ENCODE measurements around the gene MRPL53. TPM values are rescaled to one million over a fixed set of nuclear protein-coding genes. Genes with fewer than 3 reads are reported as not detected.

The MRPL53 gene
- total and polyA plus RNA-seq, 2 of the 4 experiments (the other 2 are of a cell fraction) = 5.2 to 39.0 TPM

DNA sequence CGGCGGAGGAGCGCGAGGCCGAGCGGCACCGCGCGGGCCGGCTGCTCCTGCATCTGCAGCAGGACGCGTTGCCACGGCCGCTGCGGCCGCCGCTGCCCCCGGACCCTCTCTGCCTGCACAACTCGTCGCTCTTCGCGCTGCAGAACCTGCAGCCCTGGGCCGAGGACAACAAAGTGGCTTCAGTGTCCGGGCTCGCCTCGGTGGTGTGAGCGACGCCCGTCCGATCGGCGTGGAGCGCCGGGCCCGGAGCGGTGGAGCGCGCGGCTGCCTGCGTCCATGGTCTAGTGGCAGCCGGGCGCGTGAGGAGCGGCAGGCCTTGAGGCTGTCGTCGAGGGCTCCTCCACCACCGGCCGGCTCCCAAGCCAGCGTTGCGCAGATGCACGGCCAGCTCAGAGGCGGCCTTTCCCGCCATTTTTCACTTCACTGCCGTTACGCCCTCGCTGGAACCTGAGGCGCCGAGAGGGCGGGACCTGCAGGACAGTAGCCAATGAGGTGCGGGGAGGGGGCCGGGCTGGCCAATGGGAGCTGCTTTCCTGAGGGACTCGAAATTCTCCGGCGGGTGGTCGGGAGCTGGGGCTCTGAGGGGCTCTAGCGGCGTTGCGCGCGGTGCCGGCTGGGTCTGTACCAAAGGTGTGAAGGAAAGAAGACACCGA lies 43.6 kb upstream of the MRPL53 start:
- intact Hi-C loops (cut with micrococcal nuclease) (no loop called here), in situ Hi-C loops (cut with MboI; ENCODE audit: low sequenced_read_pairs) (no loop called here), dilution Hi-C loops (cut with HindIII; ENCODE audit: low sequenced_read_pairs, unreplicated experiment) (no loop called here)
- Histone ChIP-seq H3K23ac (ENCODE audit: low read depth, low read length) (no peak overlapping the region), H2AFZ (replicated peaks; ENCODE audit: low read length, poor library complexity) (peak overlapping the region; percentile 80), H2AK5ac (ENCODE audit: low read depth, low read length) (no peak overlapping the region), H3K4me1 (ENCODE audit: control insufficient read depth, insufficient read depth, low read length) (no peaks in the 10 kb centered on the region), H3K9me1 (ENCODE audit: insufficient read depth, low read length) (no peaks in the 10 kb centered on the region), H3K79me1 (ENCODE audit: low read depth in 1 of 2, low read length in 2 of 2) (no peaks in the 10 kb centered on the region), H3K27ac (ENCODE audit: insufficient read depth, low read length) (no peak overlapping the region), H3K56ac (ENCODE audit: extremely low read depth, insufficient read depth, low read length) (no peak overlapping the region), H3K4me3 (ENCODE audit: insufficient read depth, low read depth, low read length) (no peak overlapping the region), H2AK9ac (replicated peaks; ENCODE audit: low read depth, low read length, poor library complexity) (no peak overlapping the region), H2BK20ac (ENCODE audit: low read depth, low read length) (no peak overlapping the region), H3K4ac (ENCODE audit: low read depth, low read length) (no peak overlapping the region), H3K9me3 (ENCODE audit: control insufficient read depth, insufficient read depth, low read length) (peaks cover 20% of the 10 kb centered on the region), H3K14ac (replicated peaks; ENCODE audit: low read depth, low read length) (no peak overlapping the region), H4K91ac (ENCODE audit: insufficient read depth, low read depth, low read length) (no peak overlapping the region), H3K18ac (ENCODE audit: low read depth, low read length) (no peak overlapping the region), H4K5ac (ENCODE audit: low read depth, low read length) (no peak overlapping the region), H3K4me2 (ENCODE audit: low read depth, low read length) (no peak overlapping the region), H3K9ac (ENCODE audit: low read depth, low read length) (no peak overlapping the region), H2BK120ac (ENCODE audit: low read depth, low read length) (no peak overlapping the region), H2BK5ac (ENCODE audit: low read depth, low read length, poor library complexity, severe bottlenecking) (no peak overlapping the region), H4K20me1 (ENCODE audit: insufficient read depth, low read length) (0 out of 2 replicates have a peak, but pooled peaks cover 5% of the 10 kb centered on the region), H2BK15ac (ENCODE audit: low read depth, low read length) (no peak overlapping the region), H3K36me3 (ENCODE audit: control insufficient read depth, insufficient read depth, low read length) (no peaks in the 10 kb centered on the region), H4K8ac (ENCODE audit: low read depth in 2 of 2, low read length in 2 of 2) (no peak overlapping the region), H3K27me3 (ENCODE audit: control insufficient read depth, insufficient read depth, low read length) (peaks cover 91% of the 10 kb centered on the region)
- WGBS, 2 experiments (ENCODE audit: extremely low coverage in 2 of 2, insufficient read length in 1 of 2) = 8% methylated on average over 28 of the region's 72 CpGs; no CpG with 5 or more reads in 1 of the 2 experiments
- CTCF ChIA-PET = no interaction called here
- ATAC-seq (ENCODE audit: low read depth) (peak; percentile 68), DNase-seq (peak; percentile 11)
- no peak for TF ChIP-seq MAZ (IDR thresholded peaks at IDR 0.05; ENCODE audit: borderline replicate concordance, low read depth, low read length)
- TF ChIP-seq ELK1 (IDR thresholded peaks at IDR 0.05; ENCODE audit: borderline replicate concordance, low read depth, low read length) = no peak
- no peak for TF ChIP-seq CTCF (conservative IDR thresholded peaks at IDR 0.05; ENCODE audit: low read depth, low read length)
- no peak for TF ChIP-seq POLR2A (IDR thresholded peaks at IDR 0.05; ENCODE audit: low read depth, low read length)
- no peak for TF ChIP-seq MXI1 (IDR thresholded peaks at IDR 0.05; ENCODE audit: borderline replicate concordance, low read depth, low read length)
- no peak for TF ChIP-seq RAD21 (IDR thresholded peaks at IDR 0.05; ENCODE audit: low read length)
- TF ChIP-seq SMC3 (IDR thresholded peaks at IDR 0.05; ENCODE audit: low read depth, low read length) = no peak
- TF ChIP-seq RCOR1 (IDR thresholded peaks at IDR 0.05; ENCODE audit: insufficient replicate concordance, low read length) = no peak
- no peak for TF ChIP-seq RFX5 (IDR thresholded peaks at IDR 0.05; ENCODE audit: low read depth, low read length)
- TF ChIP-seq, protein P1, sequence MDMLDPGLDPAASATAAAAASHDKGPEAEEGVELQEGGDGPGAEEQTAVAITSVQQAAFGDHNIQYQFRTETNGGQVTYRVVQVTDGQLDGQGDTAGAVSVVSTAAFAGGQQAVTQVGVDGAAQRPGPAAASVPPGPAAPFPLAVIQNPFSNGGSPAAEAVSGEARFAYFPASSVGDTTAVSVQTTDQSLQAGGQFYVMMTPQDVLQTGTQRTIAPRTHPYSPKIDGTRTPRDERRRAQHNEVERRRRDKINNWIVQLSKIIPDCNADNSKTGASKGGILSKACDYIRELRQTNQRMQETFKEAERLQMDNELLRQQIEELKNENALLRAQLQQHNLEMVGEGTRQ (IDR thresholded peaks at IDR 0.05; ENCODE audit: low read depth, low read length) = no peak
- no peak for TF ChIP-seq CHD1 (IDR thresholded peaks at IDR 0.05; ENCODE audit: low read depth, low read length)
- TF ChIP-seq FOS (IDR thresholded peaks at IDR 0.05; ENCODE audit: low read depth, low read length) = no peak
- TF ChIP-seq CEBPB (IDR thresholded peaks at IDR 0.05; ENCODE audit: low read depth, low read length) = no peak
- TF ChIP-seq MAFK (IDR thresholded peaks at IDR 0.05; ENCODE audit: low read depth, low read length) = no peak
- no peak for TF ChIP-seq NFE2L2 (IDR thresholded peaks at IDR 0.05; ENCODE audit: low read depth, low read length)
- POLR2A ChIA-PET (ENCODE audit: unreplicated experiment) = no interaction called here
- BruUV-seq (replicated peaks) = no TSS peak
